Activated naive CD4-positive, alpha-beta T cell treated with Interleukin-2 at 50 U/mL for 16 hours (primary cell): ENCODE measurements around the gene MST1.

Experiments used
- DNase-seq: peaks from one replicate; pipeline ENCODE4 v3.0.0-alpha.2; 2020

MST1 gene

DNA sequence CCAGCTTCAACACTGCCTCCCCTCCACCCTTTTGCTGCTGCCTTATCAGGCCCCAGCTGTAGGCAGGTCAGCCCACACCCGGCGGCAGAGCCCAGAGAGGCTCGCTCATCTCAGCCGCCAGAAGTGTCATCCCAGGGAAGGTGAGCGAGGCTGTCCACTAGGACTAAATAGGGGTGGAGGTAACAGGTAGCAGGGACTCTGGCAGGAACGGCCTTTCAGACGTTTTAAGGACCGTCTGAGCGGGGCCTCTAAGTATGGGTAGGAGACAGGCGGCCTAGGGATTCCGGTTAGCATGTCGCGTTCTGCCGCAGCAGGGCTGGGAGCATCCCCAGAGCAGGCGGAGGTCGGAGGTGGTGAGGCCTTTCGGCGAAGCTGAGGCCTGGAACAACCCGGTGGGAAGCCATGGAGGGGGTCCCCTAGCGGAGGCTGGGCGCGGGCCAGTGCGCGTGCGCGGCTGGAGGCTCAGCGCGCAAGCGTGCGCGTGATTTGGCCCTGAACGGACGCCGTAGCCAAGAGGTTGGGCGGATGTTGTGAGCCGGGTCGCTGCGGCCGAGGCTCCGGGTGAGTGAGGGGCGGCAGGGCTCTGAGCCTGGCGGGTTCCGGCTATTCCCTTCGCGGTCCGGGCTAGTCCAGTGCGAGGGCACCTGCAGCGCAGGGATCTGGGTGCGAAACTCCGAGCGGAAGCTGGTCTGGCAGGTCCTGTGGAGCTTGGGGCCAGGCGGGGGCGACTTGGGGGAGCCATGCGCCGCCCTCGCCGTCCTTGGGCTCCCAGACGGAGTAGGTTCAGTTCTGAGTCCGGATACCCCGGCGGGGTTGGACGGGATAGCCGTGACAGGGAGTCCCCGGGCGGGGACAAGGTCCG is at the start of gene MST1, which contains the start of gene RNF123:
Gene MST1, minus strand, starts transcription at position 429 of the 862 bp plus-strand sequence. CDS start 783 bp downstream, outside the sequence.
Gene RNF123, plus strand, starts transcription at position 512 of the 862 bp plus-strand sequence. CDS start 1,609 bp downstream, outside the sequence.
- peak; percentile 93 for DNase-seq

DNA sequence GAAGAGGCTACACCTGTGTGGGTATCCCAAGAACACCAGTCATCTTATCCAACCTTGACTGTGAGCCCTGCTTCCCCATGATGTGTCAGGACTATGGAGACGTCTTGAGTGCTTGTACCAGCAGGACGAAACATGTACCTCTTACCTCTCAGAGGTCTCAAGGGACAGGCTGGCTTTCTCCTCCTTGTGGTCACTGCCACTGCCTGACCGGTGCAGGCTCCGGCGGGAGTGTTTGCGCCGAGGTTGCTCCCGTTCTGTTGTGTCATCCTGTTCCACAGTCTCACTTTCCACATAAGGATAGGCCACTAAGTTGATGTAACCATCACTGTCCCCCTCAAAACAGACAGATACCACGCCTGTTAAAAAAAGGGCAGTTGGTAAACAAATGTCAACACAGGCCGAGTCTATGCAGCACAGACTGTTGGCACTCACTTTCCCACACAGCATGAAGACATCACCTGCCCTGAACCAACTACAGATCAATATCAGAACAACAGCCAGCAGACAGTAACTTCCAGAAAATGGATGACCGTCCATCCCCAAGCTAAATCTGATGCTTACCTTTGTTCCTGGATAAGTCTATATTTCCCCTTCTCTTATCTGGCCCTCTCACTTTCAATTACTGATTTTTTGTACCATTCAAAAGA is 48.9 kb upstream of the MST1 start:
- no peak for DNase-seq

DNA sequence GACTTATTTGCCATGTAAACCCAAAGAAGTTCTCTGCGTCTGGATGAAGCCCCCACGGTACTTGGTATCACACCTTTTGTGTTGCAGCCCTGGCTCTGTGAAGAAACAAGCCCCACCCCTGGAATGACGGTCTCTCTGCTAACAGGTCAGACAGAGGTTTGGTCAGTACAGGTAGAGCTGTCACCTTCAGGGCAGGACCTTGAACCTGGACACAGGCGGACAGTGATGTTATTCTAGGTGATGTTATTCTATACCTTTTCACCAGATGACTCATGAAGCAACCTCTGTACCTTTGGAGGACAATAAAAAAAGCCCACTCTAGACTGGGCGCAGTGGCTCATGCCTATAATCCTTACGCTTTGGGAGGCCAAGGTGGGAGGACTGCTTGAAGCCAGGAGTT is 45.5 kb upstream of the MST1 start:
- no peak for DNase-seq

DNA sequence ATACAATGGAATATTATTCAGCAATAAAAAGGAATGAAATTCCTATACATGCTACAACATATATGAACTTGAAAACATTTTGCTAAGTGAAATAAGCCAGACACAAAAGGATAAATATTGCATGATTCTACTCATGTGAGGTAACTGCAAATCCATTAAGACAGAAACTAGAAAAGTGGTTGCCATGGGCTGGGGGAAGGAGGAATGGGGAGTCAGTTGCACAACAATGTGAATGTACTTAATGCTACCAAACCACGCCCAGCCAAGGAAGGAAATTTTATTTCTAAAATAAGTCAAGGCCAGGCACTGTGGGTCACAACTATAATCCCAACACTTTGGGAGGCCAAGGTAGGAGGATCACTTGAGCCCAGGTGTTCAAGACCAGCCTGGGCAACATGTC is 44.3 kb upstream of the MST1 start:
- no peak for DNase-seq

DNA sequence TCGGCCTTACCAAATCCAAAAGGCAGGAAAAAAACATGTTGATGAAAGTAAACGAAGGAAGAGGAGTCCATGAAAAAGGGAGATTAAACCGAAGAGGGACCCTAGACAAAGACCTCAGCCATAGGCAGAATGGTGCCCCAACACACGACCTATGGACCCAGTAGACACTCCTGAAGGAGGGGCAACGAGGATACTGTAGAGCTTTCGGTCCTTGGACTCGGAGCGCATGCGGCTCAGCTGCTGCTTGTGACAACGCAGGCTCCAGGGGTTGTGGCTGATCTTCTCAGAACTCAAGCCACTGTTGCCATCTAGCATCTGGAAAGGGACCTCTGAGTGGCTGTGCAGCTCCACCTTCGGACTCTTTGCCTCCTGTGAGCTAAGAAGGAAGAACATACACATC is 43.3 kb upstream of the MST1 start:
- DNase-seq: no peak

DNA sequence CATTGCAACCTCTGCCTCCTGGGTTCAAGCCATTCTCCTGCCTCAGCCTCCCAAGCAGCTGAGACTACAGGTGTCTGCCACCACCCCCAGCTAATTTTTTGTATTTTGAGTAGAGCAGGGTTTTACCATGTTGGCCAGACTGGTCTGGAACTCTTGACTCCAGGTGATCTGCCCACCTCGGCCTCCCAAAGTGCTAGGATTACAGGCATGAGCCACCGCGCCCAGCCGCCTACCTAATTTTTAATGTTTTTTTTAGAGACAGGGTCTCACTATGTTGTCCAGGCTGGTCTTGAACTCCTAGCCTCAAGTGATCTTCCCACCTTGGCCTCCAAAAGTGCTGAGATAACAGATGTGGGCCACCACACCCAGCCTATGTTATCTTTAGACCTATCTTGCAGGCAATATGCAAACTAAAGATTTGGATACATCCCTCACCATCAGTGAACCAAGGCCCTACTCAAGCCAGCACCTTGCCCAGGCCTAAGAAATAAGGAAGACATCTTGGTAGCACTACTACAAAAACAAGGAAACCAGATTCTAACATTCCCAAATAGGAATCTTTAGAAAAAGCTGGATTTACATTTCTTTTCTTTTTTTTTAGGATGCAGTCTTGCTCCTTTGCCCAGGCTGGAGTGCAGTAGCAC is 40.8 kb upstream of the MST1 start:
- DNase-seq: no peak

DNA sequence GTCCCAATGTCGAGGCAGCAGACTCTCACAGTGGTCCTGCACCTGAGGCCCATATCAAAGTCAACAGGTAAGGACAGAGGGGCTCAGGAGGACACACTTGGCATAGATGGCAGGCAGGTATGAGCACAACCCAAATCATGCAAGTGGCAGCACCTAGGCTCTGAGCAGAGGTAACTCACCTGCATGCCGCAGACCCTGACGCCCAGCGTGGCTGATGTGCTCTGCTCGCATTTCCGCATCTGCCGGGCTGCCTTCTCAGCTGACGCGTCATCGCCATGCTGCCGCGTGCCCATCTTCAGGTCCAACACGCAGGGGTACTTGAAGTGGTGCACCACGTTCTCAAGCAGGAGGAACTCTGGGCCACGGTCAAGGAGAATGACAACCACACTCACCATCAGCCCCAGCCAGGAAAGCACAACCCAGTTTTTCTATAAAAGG is 38.7 kb upstream of the MST1 start:
- no peak for DNase-seq

DNA sequence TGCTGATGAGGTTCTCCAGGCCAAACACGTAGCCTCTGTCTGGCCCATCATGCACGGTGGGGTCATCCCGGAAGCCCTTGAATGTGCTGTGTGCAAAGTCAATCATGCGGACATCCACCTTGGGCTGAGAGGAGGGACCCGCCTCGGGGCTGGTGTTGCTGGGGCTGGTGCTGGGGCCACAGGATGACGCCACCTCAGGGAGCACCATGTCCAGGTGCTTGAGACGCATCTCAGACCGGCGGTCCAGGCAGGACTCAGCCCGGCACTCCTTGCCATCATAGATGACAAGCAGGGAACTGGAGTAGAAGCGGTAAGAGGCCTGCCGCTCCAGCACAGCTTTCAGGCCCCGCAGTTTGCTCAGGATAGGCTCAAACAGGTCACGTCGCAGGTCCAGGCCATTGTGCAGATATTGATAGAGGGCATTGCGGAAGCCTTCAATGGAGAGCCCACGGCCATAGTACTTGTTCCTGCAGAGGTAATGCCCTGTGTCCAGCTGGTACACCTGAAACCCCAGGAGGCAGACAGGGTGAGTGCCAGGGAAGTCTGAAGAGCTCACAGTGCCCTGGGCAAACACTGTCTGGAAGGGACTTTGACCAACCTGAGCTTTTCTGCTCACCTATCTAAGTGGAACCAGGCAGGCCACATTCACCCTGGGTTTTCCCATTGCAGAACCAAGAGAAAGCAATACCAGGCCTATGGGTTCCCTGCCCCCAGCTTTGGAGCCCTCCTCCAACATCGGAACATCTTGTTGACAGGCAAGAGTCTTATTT is 38.1 kb upstream of the MST1 start:
- no peak for DNase-seq

DNA sequence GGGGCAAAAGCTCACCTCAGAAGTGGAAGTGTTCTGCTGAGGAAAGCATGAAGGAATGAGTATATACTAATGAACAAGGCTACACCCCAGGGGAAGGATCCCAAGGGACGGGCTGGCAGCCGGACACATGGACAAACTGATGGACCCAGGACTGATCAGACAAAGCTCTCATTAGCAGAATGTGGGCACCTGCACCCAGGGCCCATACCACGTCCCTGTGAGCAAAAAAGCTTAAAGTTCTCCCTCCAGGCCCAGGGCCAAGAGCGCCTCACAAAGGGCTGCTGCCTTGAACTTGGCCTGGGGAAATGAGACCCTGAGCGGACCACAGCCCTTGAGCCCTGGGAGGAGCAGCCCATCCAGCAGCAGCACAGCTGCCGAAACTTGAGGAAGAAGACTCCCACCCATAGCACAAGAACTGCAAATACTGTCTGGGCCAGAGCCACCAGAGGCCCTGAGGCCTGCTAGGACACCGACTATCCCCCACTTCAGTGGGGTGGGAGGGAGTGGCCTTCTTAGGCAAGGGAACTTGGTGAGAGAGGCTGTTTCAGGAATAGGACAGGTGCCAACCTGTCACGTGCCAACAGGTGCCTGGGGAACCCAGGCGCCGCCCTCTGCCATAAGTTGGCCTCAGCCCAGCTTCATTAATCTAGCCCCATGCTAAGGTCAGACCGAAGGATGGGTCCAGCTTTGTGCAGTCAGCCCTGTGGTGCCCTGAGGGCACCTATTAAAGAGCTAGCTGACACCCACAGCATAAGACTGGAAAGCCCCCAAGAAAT is 36.8 kb upstream of the MST1 start:
- DNase-seq: no peak

DNA sequence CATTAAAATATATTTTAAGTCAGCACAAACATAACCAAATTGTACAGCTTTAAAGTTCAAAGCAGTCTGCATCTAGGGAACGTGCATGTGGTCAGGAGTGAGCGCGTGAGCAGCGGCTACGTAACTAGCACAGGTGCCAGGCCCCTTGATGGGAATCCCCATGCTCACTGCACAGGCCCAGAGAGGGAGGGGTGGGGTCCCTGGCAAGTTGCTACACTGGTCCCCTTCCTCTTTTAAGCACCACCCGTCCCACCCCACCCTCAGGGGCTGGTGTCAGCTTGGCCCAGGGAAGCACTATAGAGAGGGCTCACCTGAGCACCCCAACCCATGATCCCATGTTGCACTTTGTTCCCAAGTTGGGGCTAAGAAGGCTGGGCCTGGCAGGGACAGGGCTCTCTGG is 35.3 kb upstream of the MST1 start:
- DNase-seq: peak; percentile 33

DNA sequence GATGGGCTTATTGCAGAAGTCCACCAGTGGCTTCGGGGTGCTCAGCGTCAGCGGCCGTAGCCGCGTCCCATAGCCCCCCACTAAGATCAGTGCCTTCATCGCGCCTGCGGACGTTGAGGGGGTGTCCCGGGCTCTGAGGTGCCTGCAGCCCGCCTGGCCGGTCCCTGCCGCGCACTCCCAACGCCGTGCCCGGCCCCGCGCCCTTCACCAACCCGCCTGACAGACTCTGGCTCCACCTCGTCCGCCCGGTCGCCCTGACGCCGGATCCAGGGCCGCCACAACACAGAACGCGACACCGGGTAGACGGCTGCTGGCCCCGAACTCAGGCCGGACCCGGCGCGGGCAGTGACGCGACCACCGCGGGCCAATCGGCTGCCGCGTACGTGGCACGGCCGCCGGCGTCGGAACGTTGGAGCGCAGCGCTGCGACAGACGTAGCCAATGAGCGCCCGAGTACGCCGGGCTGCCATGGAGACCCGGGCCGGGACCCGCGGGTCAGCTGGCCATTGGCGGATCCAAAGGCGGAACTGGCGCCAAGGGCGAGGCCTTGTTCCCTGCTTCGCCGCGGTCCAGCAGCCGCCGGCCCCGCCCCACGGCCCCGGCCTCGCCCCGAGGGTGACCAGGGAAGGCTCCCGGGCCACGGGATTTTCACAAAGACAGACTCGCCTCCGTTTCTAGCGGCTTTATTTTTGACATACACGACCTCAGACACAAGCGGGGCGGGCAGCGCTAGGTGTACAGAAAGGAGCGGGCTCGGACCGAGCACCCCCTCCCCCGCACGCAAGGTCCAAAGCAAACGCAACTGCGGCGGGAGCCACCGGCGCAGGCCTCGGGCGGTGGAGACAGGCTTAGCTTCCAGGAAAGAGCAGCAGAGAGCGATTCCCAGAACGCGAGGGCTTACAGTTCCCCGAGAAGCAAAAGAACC is 34.6 kb upstream of the MST1 start, which contains the start of gene GMPPB:
Gene GMPPB, minus strand, starts transcription at position 324 of the 924 bp plus-strand sequence. Its CDS starts 225 bp downstream, at position 99.
- peak; percentile 93 for DNase-seq

- peak; percentile 60 for DNase-seq
Observed at GRCh38 chr3:49723296-49723627, 34.0 kb upstream of the MST1 start.

DNA sequence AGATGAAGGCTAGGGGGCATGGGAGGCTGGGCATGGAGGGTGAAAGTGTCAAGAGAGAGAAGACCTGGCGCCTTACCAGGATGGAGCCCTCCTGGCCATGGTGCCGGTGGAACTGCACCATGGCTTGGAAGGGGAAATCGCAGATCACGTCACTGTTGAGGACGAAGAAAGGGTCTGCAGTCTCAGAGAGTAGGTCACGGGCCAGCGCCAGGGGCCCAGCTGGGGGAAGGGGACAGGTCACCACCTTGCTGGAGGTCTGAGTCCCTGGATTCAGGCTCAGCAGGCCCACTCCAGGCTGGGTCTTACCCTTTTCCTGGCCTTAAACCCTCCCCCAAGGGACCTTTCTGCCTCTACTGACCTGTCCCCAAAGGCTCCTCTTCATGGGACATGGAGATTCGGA is 33.6 kb upstream of the MST1 start:
- DNase-seq: no peak

- no peak for DNase-seq
Observed at GRCh38 chr3:49721896-49722781, 32.9 kb upstream of the MST1 start.

DNA sequence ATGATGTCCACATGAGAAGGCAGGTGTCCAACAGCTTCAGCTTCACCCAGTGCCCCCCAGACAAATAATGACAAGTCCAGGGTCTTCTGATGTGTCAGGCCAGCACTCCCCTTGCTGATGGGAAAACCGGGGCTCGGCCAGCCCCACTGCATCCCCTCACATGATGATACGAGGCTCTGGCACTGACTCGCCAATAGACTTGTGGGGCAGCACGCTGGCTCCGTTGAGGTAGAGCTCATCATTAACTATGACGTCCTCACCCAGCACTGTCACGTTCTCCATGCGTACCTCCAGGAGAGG is 32.3 kb upstream of the MST1 start:
- DNase-seq: no peak

- DNase-seq: no peak
Observed at GRCh38 chr3:49720855-49721595, 31.8 kb upstream of the MST1 start.

DNA sequence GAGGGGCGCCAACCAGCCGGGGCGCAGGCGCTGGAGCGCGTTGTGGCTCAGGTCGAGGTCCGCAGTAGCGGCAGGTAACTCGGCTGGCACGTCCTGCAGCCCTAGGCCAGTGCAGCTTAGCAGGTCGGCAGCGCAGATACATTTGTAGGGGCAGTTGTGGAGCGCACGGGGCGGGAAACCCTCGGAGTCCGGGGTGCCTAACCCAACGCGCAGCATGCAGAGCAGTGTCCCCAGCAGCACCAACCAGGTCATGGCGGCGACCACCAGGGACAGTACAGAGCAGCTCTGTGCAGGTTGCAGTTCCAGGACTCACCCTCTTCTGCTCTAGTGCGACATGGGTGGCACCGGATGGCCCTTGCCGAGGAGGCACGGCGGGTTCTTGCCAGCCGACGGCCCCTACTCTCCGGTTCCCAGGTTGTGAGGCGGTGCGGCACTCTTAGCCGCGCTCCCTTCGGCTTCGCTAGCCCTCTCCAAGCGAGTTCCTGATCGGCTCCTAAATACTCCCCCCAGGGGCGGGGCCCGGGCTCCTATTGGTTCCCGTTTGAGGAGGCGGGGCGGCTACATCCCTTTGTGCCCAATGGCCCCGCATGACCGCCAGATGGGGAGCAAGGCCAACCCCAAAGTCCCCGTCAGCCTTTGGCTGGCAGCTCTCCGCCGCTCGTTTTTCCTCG is 30.1 kb upstream of the MST1 start, which contains the start of gene AMIGO3:
Gene AMIGO3, minus strand, starts transcription at position 471 of the 671 bp plus-strand sequence. Its CDS starts 219 bp downstream, at position 252.
- DNase-seq: peak; percentile 91

DNA sequence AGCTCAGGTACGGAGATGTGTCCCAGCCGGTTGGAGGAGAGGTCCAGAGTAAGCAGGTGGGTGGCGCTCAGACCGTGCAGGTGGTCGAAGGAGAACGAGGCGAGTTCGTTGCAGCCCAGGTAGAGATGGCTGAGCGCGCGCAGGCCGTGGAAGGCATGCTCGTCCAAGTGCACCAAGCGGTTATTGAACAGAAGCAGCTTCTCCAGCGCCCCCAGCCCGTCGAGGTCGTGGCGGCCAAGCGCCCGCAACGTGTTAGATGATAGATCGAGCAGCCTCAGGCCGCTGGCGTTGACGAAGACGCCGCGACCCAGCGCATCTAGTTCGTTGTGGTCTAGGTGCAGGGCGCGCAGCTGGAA is 29.6 kb upstream of the MST1 start:
- DNase-seq: no peak
